Spinal cord (tissue), 10 donors: Measurements from ENCODE around the gene PAPPA. TPM values are rescaled to one million over a fixed set of nuclear protein-coding genes. Genes with fewer than 3 reads are reported as not detected.

Source experiments
- DNase-seq, 6 donors: peaks; one replicate each; pipeline versions ENCODE4 v3.0.0 to v3.0.0-alpha.2; 2013 to 2015; ENCODE audit warnings: low spot score in 6 of 6, low read depth in 4 of 6
- H3K27ac ChIP-seq: one replicate; pipeline ENCODE4 v1.5.1; 2013; ENCODE audit warnings: low read depth, low read length, control low read depth
- H3K27me3 ChIP-seq: one replicate; pipeline ENCODE4 v1.6.1; 2013; ENCODE audit warnings: low read length; ENCODE audit not compliant: control insufficient read depth, insufficient read depth
- H3K36me3 ChIP-seq: one replicate; pipeline ENCODE4 v1.6.1; 2013; ENCODE audit warnings: low read length; ENCODE audit not compliant: control insufficient read depth, insufficient read depth
- H3K4me1 ChIP-seq: one replicate; pipeline ENCODE4 v1.6.1; 2013; ENCODE audit warnings: low read length; ENCODE audit not compliant: control insufficient read depth, insufficient read depth
- H3K4me3 ChIP-seq: one replicate; pipeline ENCODE4 v1.5.1; 2013; ENCODE audit warnings: low read depth, low read length, control low read depth
- H3K9me3 ChIP-seq: one replicate; pipeline ENCODE4 v1.6.1; 2013; ENCODE audit warnings: low read length; ENCODE audit not compliant: control insufficient read depth, insufficient read depth
- WGBS: methylation state at CpG from one replicate; pipeline ENCODE4 v1.1.5; 2013; ENCODE audit warnings: missing lambda C conversion rate; ENCODE audit not compliant: insufficient coverage; 5-methylcytosine and 5-hydroxymethylcytosine counted together
- long read RNA-seq, 4 donors: transcript quantifications; one replicate each; lab custom pipeline, GENCODE V29; 2026
- polyA plus RNA-seq, 2 donors: library from polyadenylated mRNA; unstranded; fragments of 120-200 nt; gene quantifications; one replicate each; pipeline ENCODE4 v1.2.1, GENCODE V29; 2013; ENCODE audit not compliant: insufficient read length in 2 of 2
- total RNA-seq, 2 donors: library from RNA; depleted of rRNA in 1 of 2; stranded (reverse); fragments of 120-200 nt in 1 of 2; fragments of >200 nt in 1 of 2; gene quantifications; one replicate each; pipeline versions ENCODE4 v1.2.3 to v1.2.4, GENCODE V29; 2013 to 2014
- donor health status: healthy.

Gene PAPPA, protein sequence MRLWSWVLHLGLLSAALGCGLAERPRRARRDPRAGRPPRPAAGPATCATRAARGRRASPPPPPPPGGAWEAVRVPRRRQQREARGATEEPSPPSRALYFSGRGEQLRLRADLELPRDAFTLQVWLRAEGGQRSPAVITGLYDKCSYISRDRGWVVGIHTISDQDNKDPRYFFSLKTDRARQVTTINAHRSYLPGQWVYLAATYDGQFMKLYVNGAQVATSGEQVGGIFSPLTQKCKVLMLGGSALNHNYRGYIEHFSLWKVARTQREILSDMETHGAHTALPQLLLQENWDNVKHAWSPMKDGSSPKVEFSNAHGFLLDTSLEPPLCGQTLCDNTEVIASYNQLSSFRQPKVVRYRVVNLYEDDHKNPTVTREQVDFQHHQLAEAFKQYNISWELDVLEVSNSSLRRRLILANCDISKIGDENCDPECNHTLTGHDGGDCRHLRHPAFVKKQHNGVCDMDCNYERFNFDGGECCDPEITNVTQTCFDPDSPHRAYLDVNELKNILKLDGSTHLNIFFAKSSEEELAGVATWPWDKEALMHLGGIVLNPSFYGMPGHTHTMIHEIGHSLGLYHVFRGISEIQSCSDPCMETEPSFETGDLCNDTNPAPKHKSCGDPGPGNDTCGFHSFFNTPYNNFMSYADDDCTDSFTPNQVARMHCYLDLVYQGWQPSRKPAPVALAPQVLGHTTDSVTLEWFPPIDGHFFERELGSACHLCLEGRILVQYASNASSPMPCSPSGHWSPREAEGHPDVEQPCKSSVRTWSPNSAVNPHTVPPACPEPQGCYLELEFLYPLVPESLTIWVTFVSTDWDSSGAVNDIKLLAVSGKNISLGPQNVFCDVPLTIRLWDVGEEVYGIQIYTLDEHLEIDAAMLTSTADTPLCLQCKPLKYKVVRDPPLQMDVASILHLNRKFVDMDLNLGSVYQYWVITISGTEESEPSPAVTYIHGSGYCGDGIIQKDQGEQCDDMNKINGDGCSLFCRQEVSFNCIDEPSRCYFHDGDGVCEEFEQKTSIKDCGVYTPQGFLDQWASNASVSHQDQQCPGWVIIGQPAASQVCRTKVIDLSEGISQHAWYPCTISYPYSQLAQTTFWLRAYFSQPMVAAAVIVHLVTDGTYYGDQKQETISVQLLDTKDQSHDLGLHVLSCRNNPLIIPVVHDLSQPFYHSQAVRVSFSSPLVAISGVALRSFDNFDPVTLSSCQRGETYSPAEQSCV (N-terminal part only)
- total RNA-seq (1 to 10 TPM; 2.5 to 6.2 TPM), polyA plus RNA-seq (1 to 10 TPM; 2.4 to 4.8 TPM)
- long read RNA-seq, donor 1 = 0 reads
- long read RNA-seq, donor 2 = 0 reads
- long read RNA-seq, donor 3 = 0 reads
- long read RNA-seq, donor 4 = 0 reads

DNA sequence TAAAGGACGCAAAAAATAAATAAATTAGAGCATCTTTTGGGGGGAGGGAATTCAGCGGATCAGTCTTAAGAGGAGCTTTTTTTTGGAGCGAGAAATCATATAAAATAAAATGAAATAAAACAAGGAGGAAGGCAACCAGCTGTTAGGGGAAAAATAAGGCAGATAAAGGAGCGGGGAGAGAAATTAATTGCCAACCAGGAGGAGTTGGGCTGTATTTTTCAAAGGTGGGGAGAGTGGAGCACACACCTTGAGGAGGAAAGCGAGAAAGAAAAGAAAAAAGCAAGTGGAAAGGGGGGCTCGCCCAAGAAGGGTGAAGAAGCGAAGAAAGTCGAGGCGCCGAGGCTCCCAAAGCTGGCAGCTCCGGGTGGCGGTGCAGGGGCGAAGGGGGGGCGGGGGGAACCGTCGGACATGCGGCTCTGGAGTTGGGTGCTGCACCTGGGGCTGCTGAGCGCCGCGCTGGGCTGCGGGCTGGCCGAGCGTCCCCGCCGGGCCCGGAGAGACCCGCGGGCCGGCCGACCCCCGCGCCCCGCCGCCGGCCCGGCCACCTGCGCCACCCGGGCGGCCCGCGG is at the start of gene PAPPA:
Gene PAPPA (plus strand): TSS at position 27 of the 569 bp plus-strand sequence. CDS start 382 bp downstream, at position 409.
- H3K27ac ChIP-seq = no peak within 1 kb of the TSS
- peak in 2 of 6 donors; percentile 13 to 33 for DNase-seq

DNA sequence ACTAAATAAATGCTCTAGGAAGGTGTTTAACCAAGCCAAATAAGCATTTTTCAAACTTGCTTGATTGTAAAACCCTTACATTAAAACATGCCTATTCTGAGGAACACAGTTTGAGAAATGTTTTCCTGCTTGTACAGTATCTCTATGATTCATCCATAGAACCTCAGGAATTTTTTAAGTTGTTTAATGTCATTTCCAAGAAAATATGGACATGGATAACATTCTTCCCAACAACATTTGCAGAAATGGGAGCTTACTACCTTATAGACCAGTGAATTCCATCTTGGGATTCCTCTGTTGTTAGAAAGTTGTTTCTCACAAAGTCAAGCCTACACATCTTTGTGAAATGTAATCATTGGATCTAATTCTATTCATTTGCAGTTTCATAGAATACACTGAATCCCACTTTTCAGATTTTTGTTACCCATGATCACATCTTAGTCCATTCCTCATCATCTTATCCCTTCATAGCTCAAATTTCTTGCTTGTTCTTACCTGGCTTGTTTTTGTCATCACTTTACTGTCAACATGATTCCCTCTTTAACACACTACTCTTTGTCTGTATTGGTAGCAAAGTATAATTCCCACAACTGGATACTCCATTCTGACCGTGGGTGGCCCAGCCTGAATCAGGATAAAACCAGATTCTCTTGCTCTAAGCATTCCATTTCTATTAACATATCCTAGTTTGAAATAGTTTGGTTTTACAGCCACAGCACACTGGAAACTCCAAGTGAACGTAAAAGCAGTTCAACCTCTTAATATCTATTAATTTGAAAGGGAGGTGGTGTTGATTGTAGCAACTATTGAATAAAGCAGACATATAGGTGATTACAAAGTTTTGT is 49.4 kb upstream of the PAPPA start:
- Histone ChIP-seq H3K4me3 (no peak overlapping the region), H3K9me3 (no peaks in the 10 kb centered on the region), H3K4me1 (no peaks in the 10 kb centered on the region), H3K27ac (no peak overlapping the region), H3K36me3 (no peaks in the 10 kb centered on the region), H3K27me3 (no peaks in the 10 kb centered on the region)
- DNase-seq = no peak
- WGBS = no CpG with 5 or more reads among the region's 2 CpGs

More for the DNA sequence above, at the start of gene PAPPA:
- 0% methylated on average over 40 of the region's 41 CpGs for WGBS
- no peaks in the 10 kb centered on the region for H3K9me3 ChIP-seq
- H3K4me3 ChIP-seq = peak within 1 kb of the TSS; percentile 24
- H3K36me3 ChIP-seq = no peaks in the 10 kb centered on the region
- peaks cover 66% of the 10 kb centered on the region for H3K27me3 ChIP-seq
- H3K4me1 ChIP-seq = peaks cover 27% of the 10 kb centered on the region

DNA sequence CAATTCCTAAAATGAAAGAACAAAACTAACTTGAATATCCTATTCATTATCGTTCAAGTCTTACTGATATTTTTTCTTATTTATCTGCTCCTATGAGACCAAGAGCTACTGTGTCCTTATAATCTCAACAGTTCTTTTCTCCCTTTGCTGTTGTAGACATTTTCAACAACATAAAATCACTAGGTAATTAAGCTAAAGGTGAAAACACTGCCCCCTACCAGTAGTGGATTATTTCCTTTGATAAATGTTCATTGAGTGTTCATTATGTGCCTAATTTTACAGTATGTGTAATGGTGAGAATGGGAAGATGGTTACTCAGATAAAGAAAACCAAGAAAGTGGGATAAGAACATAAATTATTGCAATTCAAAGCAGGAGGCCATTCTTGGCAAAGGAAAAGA is 41.4 kb upstream of the PAPPA start:
- no peaks in the 10 kb centered on the region for H3K36me3 ChIP-seq
- no peak overlapping the region for H3K27ac ChIP-seq
- H3K4me3 ChIP-seq = no peak overlapping the region
- no CpG with 5 or more reads among the region's 1 CpG for WGBS
- no peaks in the 10 kb centered on the region for H3K9me3 ChIP-seq
- no peaks in the 10 kb centered on the region for H3K4me1 ChIP-seq
- DNase-seq = no peak
- H3K27me3 ChIP-seq = no peaks in the 10 kb centered on the region

- H3K27me3 ChIP-seq = no peaks in the 10 kb centered on the region
- DNase-seq = no peak
- H3K4me1 ChIP-seq = no peaks in the 10 kb centered on the region
- 50% methylated on average over 4 of the region's 6 CpGs for WGBS
- H3K9me3 ChIP-seq = no peaks in the 10 kb centered on the region
- no peaks in the 10 kb centered on the region for H3K36me3 ChIP-seq
- H3K4me3 ChIP-seq = no peak overlapping the region
- no peak overlapping the region for H3K27ac ChIP-seq
Observed at GRCh38 chr9:116115761-116116353, 37.7 kb upstream of the PAPPA start.

DNA sequence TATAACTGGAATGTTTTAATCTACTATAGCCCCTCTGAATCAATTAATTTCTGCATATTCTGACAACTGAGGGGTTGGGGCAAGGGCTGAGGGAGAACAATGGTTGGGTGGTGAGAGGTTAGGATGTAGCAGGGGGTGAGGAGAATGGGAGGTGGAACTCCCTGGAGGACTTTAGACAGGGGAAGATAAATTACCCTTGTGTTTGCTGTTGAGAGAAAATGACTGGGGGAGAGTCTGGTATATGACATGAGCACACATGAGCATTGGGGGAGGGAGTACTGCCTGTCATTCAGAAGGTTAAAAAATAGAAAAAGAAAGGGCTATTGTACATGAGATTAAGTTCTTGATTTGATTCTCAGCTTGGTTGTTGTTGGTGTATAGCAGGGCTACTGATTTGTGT is 37.2 kb upstream of the PAPPA start:
- Histone ChIP-seq H3K9me3 (no peaks in the 10 kb centered on the region), H3K4me3 (no peak overlapping the region), H3K4me1 (no peaks in the 10 kb centered on the region), H3K27me3 (no peaks in the 10 kb centered on the region), H3K27ac (no peak overlapping the region), H3K36me3 (no peaks in the 10 kb centered on the region)
- DNase-seq = no peak

- Histone ChIP-seq H3K27ac (no peak overlapping the region), H3K4me3 (no peak overlapping the region), H3K27me3 (no peaks in the 10 kb centered on the region), H3K36me3 (no peaks in the 10 kb centered on the region), H3K9me3 (no peaks in the 10 kb centered on the region), H3K4me1 (no peaks in the 10 kb centered on the region)
- no peak for DNase-seq
- 100% methylated on average over 2 of the region's 3 CpGs for WGBS
Observed at GRCh38 chr9:116123171-116123570, 30.4 kb upstream of the PAPPA start.

- WGBS = 89% methylated on average over 3 of the region's 4 CpGs
- no peaks in the 10 kb centered on the region for H3K9me3 ChIP-seq
- no peak overlapping the region for H3K4me3 ChIP-seq
- DNase-seq = no peak
- no peaks in the 10 kb centered on the region for H3K36me3 ChIP-seq
- H3K27ac ChIP-seq = no peak overlapping the region
- no peaks in the 10 kb centered on the region for H3K27me3 ChIP-seq
- no peaks in the 10 kb centered on the region for H3K4me1 ChIP-seq
Observed at GRCh38 chr9:116124472-116125040, 29.0 kb upstream of the PAPPA start.

GRCh38 chr9:116133163-116133562 is 20.4 kb upstream of the PAPPA start:
- H3K27me3 ChIP-seq = no peaks in the 10 kb centered on the region
- no peak overlapping the region for H3K27ac ChIP-seq
- DNase-seq = no peak
- H3K4me3 ChIP-seq = no peak overlapping the region
- H3K36me3 ChIP-seq = no peaks in the 10 kb centered on the region
- WGBS = no CpG with 5 or more reads among the region's 2 CpGs
- H3K4me1 ChIP-seq = no peaks in the 10 kb centered on the region
- H3K9me3 ChIP-seq = no peaks in the 10 kb centered on the region
